OCI-LY1 (cell line): ENCODE measurements around the gene TCEANC.

Source experiments
- H2AFZ ChIP-seq: fragments of 200-600 bp; sonication (generic), shearing (Covaris generic); 2 replicates; pipeline ENCODE4 v1.6.0; 2014; ENCODE audit warnings: antibody characterized with exemption, mild to moderate bottlenecking, low read length
- H3F3A ChIP-seq: fragments of 200-600 bp; sonication (generic), shearing (Covaris generic); 2 replicates; pipeline ENCODE4 v1.6.0; 2014; ENCODE audit warnings: mild to moderate bottlenecking, antibody characterized with exemption, low read length, moderate library complexity; ENCODE audit not compliant: insufficient read depth
- H3K27ac ChIP-seq: fragments of 200-600 bp; sonication (generic); 2 replicates; pipeline ENCODE4 v1.5.1; 2014; ENCODE audit warnings: low read length, mixed run types, mild to moderate bottlenecking, low read depth; ENCODE audit not compliant: poor library complexity, severe bottlenecking
- H3K27me3 ChIP-seq: fragments of 200-600 bp; sonication (generic); 2 replicates; pipeline ENCODE4 v1.6.0; 2014; ENCODE audit warnings: antibody characterized with exemption, mild to moderate bottlenecking, low read length, moderate library complexity; ENCODE audit not compliant: insufficient read depth
- H3K36me3 ChIP-seq: fragments of 200-600 bp; sonication (generic); 2 replicates; pipeline ENCODE4 v1.6.1; 2014; ENCODE audit warnings: mild to moderate bottlenecking, antibody characterized with exemption, low read length, moderate library complexity, mixed read lengths; ENCODE audit not compliant: insufficient read depth
- H3K4me1 ChIP-seq: fragments of 200-600 bp; sonication (generic); 2 replicates; pipeline ENCODE4 v1.5.1; 2014; ENCODE audit warnings: mild to moderate bottlenecking, low read length, moderate library complexity; ENCODE audit not compliant: insufficient read depth, severe bottlenecking
- H3K4me2 ChIP-seq: fragments of 200-600 bp; sonication (generic), shearing (Covaris generic); 2 replicates; pipeline ENCODE4 v1.6.1; 2014; ENCODE audit warnings: low read length
- H3K4me3 ChIP-seq: fragments of 200-600 bp; sonication (generic); 2 replicates; pipeline ENCODE4 v1.5.1; 2014; ENCODE audit warnings: low read length, low read depth, mild to moderate bottlenecking, mixed read lengths; ENCODE audit not compliant: poor library complexity, severe bottlenecking
- H3K79me2 ChIP-seq: fragments of 200-600 bp; shearing (Covaris generic); 2 replicates; pipeline ENCODE4 v1.6.1; 2016; ENCODE audit warnings: mixed run types, low read length, mixed read lengths; ENCODE audit not compliant: insufficient read depth
- H3K9ac ChIP-seq: fragments of 200-600 bp; sonication (generic), shearing (Covaris generic); 2 replicates; pipeline ENCODE4 v1.6.1; 2014; ENCODE audit warnings: mild to moderate bottlenecking, low read length, mixed read lengths
- H3K9me2 ChIP-seq: fragments of 200-600 bp; sonication (generic), shearing (Covaris generic); 2 replicates; pipeline ENCODE4 v1.6.1; 2014; ENCODE audit warnings: low read depth, mild to moderate bottlenecking, low read length, mixed read lengths
- H3K9me3 ChIP-seq: fragments of 200-600 bp; shearing (Covaris generic); 2 replicates; pipeline ENCODE4 v1.6.1; 2014; ENCODE audit warnings: low read length, mixed read lengths
- H4K20me1 ChIP-seq: fragments of 200-600 bp; sonication (generic), shearing (Covaris generic); 2 replicates; pipeline ENCODE4 v1.6.0; 2016; ENCODE audit warnings: mild to moderate bottlenecking, low read length; ENCODE audit not compliant: insufficient read depth
- EZH2 ChIP-seq: fragments of 200-600 bp; sonication (generic), shearing (Covaris generic); IDR thresholded peaks from 2 replicates; pipeline ENCODE4 v1.8.0; 2017; ENCODE audit warnings: borderline replicate concordance, mixed run types, mild to moderate bottlenecking, antibody characterized with exemption, low read length, moderate library complexity, mixed read lengths
- TF ChIP-seq, protein P1 (sequence below): fragments of 200-600 bp; sonication (generic), shearing (Covaris generic); IDR thresholded peaks from 2 replicates; pipeline ENCODE4 v1.5.1; 2017; ENCODE audit warnings: mild to moderate bottlenecking, antibody characterized with exemption, low read length, moderate library complexity, mixed read lengths

Gene TCEANC, protein sequence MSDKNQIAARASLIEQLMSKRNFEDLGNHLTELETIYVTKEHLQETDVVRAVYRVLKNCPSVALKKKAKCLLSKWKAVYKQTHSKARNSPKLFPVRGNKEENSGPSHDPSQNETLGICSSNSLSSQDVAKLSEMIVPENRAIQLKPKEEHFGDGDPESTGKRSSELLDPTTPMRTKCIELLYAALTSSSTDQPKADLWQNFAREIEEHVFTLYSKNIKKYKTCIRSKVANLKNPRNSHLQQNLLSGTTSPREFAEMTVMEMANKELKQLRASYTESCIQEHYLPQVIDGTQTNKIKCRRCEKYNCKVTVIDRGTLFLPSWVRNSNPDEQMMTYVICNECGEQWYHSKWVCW

DNA sequence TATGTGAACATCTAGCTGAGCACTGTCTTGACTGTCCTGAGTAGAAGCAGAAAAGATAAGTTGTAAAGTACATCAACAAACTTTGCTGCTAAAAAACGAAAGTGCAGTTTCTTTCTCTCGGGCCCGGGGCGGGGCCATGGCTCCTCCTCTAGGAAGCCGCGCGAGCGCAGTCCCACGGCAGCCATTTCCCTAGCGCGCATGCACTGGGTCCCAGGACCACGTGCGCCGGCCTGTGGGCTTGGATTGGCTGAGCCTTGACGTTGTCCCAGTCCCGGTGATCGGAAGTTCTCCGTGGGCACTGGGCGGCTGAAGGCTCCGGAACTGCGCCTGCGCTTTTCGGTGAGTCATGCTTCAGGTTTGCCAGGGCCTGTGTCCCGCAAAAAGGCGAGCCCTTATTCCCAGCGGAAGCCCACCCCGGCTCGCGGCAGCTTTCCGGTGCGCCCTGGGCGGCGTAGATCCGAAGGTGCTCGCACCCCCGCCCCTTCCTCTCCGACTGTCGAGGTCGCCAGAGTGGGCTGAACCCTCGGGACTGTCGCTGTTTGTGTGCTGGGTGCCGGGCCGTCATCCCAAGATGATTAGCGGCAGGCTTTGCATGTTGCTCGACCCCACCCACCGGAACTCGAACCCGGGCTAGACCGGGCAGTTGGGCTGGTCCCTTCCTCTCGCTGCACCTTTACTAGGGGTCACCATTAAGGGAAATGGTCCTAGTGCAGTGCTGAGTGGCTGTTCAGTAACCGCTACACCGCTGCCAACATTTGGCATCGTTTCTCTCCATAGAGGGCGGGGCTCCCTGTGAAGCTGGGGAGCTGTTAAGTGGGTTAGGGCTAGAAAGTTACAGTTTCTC, at the start of gene TCEANC:
Gene TCEANC, plus strand, starts transcription at position 292 of the 844 bp plus-strand sequence. CDS start 9,368 bp downstream, outside the sequence.
- peaks cover 17% of the 10 kb centered on the region for H3K4me1 ChIP-seq
- no peaks in the 10 kb centered on the region for H3K79me2 ChIP-seq
- H3K4me2 ChIP-seq: peak within 1 kb of the TSS; percentile 99
- peak within 1 kb of the TSS; percentile 73; the same call in 1 of the 2 replicates for H2AFZ ChIP-seq
- peaks cover 4% of the 10 kb centered on the region; the same call in 1 of the 2 replicates for H3K36me3 ChIP-seq
- H3F3A ChIP-seq: no peaks in the 10 kb centered on the region
- H3K27me3 ChIP-seq: no peaks in the 10 kb centered on the region
- no peaks in the 10 kb centered on the region for H3K9me3 ChIP-seq
- TF ChIP-seq EZH2: no peak
- TF ChIP-seq, protein P1, sequence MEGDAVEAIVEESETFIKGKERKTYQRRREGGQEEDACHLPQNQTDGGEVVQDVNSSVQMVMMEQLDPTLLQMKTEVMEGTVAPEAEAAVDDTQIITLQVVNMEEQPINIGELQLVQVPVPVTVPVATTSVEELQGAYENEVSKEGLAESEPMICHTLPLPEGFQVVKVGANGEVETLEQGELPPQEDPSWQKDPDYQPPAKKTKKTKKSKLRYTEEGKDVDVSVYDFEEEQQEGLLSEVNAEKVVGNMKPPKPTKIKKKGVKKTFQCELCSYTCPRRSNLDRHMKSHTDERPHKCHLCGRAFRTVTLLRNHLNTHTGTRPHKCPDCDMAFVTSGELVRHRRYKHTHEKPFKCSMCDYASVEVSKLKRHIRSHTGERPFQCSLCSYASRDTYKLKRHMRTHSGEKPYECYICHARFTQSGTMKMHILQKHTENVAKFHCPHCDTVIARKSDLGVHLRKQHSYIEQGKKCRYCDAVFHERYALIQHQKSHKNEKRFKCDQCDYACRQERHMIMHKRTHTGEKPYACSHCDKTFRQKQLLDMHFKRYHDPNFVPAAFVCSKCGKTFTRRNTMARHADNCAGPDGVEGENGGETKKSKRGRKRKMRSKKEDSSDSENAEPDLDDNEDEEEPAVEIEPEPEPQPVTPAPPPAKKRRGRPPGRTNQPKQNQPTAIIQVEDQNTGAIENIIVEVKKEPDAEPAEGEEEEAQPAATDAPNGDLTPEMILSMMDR: no peak
- peak within 1 kb of the TSS; percentile 83 for H3K27ac ChIP-seq
- no peaks in the 10 kb centered on the region for H3K9me2 ChIP-seq
- H3K9ac ChIP-seq: peak within 1 kb of the TSS; percentile 84
- H3K4me3 ChIP-seq: peak within 1 kb of the TSS; percentile 64
- no peaks in the 10 kb centered on the region for H4K20me1 ChIP-seq

DNA sequence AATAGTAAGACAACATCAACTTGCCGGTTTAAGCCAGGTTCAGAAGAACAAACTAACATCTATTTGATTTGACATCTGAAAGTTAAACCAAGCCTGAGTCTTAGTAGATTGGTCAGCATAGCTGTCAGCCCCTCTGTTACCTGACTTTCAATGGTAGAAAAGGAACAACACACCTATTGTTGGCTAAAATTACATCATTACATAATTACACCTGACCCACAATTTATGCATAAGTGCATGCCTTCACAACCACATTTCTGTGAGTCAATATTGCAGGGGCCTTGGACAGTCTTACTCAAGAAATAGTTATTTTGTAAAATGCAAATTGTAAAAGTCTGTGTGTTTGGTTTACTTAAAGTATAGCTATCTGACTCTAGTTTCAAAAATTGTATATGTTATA, 47.3 kb upstream of the TCEANC start:
- H3K27me3 ChIP-seq: no peaks in the 10 kb centered on the region
- no peak overlapping the region for H3K4me2 ChIP-seq

DNA sequence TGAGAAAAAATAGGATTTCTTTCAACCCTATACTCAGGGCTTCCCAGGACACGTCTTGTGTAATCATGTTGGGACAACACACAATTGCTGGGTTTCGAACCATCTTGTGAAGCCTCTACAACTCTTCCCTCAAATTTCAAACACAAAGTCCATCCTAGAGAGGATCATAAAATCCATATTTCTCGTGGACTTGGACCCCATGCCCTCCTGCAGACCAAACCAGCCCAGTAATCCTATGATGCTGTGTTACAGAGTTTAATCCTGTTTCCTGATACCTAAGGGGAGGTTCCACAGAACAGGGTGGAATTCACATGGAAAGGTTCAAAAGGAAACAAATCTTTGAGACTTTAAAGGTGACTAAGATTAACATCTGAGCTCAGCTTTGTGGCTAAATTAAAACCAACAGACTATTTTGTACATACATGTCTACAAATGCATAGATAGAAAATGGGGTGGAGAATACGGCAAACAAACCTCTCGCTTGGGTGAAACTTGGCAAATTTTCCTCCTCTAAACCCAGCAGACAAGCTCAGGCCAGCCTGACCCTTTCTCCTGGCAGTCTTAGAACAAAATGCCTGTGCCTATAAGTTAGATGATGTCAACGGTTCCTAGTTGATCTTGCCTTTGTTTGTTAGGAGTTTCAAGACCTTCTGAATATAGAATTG, 45.5 kb upstream of the TCEANC start:
- H3K9me2 ChIP-seq: no peaks in the 10 kb centered on the region
- no peaks in the 10 kb centered on the region for H3K79me2 ChIP-seq
- no peaks in the 10 kb centered on the region for H3F3A ChIP-seq
- no peak for TF ChIP-seq EZH2
- TF ChIP-seq, protein P1: no peak
- H3K4me1 ChIP-seq: no peaks in the 10 kb centered on the region
- no peaks in the 10 kb centered on the region for H4K20me1 ChIP-seq
- no peaks in the 10 kb centered on the region for H3K9me3 ChIP-seq
- H3K4me3 ChIP-seq: no peak overlapping the region
- no peak overlapping the region for H2AFZ ChIP-seq
- no peak overlapping the region for H3K27ac ChIP-seq
- no peak overlapping the region for H3K4me2 ChIP-seq
- H3K36me3 ChIP-seq: no peaks in the 10 kb centered on the region
- H3K27me3 ChIP-seq: no peaks in the 10 kb centered on the region
- no peak overlapping the region for H3K9ac ChIP-seq

More for the DNA sequence above, 47.3 kb upstream of the TCEANC start:
- Histone ChIP-seq H2AFZ (no peak overlapping the region), H3K9me2 (no peaks in the 10 kb centered on the region), H3K4me1 (no peaks in the 10 kb centered on the region), H4K20me1 (no peaks in the 10 kb centered on the region), H3K9me3 (no peaks in the 10 kb centered on the region), H3K4me3 (no peak overlapping the region), H3K36me3 (no peaks in the 10 kb centered on the region), H3K27ac (no peak overlapping the region), H3F3A (no peaks in the 10 kb centered on the region), H3K9ac (no peak overlapping the region), H3K79me2 (no peaks in the 10 kb centered on the region)
- TF ChIP-seq, protein P1: no peak
- TF ChIP-seq EZH2: no peak
